Activated CD8-positive, alpha-beta memory T cell treated with anti-CD3 and anti-CD28 coated beads, Interleukin-2, amount 10 ng/mL, durations not matched to agents 7 days and 5 days (primary cell): Measurements from ENCODE around the gene OAT. TPM values are rescaled to one million over a fixed set of nuclear protein-coding genes. Genes with fewer than 3 reads are reported as not detected.

Source experiments
- ATAC-seq: fragments of 150-1000 bp; cut with Tn5 transposase; one replicate; pipeline ENCODE4 v1.10.0; 2021; ENCODE audit warnings: moderate library complexity
- CTCF ChIA-PET: fragments of 350-600 bp; sonication (Branson Sonifier 250); formaldehyde crosslinking; loops from one replicate; lab custom pipeline; 2021; ENCODE audit warnings: antibody characterized with exemption; lab: Charles Lee
- DNase-seq: peaks from one replicate; pipeline ENCODE4 v3.0.0-alpha.2; 2020
- H3K27ac Mint-ChIP-seq: one replicate; pipeline ENCODE4 v1.8.0; 2021; ENCODE audit warnings: mild to moderate bottlenecking, mixed read lengths
- H3K27me3 Mint-ChIP-seq: one replicate; pipeline ENCODE4 v1.8.0; 2021; ENCODE audit warnings: mixed read lengths
- H3K36me3 Mint-ChIP-seq: one replicate; pipeline ENCODE4 v1.8.0; 2021; ENCODE audit warnings: mild to moderate bottlenecking, mixed read lengths
- H3K4me1 Mint-ChIP-seq: one replicate; pipeline ENCODE4 v1.8.0; 2021; ENCODE audit warnings: mixed read lengths
- H3K4me3 Mint-ChIP-seq: one replicate; pipeline ENCODE4 v1.8.0; 2021; ENCODE audit warnings: mild to moderate bottlenecking, moderate library complexity, mixed read lengths
- H3K9me3 Mint-ChIP-seq: one replicate; pipeline ENCODE4 v1.8.0; 2022; ENCODE audit warnings: low read depth, mixed read lengths
- total RNA-seq, 2 experiments: library from RNA; stranded (reverse); gene quantifications; one replicate each; pipeline ENCODE4 v1.2.3, GENCODE V29; 2021

Gene OAT
- total RNA-seq, 2 experiments from 2014 or later = 18.7 to 32.3 TPM

DNA sequence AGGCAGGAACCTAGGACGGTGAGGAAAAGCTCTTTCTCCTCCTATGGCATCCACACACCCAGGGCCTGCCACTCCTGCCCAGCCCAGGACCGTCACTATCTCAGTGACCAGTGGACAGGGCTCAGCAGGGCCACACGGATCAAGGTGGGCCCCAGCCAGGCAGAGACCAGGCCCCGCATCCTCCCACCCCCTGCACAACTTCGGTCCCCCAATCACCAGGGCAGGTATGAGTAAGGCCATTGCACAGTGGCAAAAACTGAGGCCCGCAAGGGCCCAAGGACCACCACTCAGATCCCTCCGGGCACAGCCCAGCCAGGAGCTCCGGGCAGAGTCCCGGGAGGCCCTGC is 30.3 kb downstream of the OAT start:
- CTCF ChIA-PET = interaction anchor here (0.7 to 5.8 kb wide), 20 partner anchors 8 to 806 kb away, joined by 3 to 146 read pairs (median 5); no protein-coding TSS in a partner anchor
- peaks cover 2% of the 10 kb centered on the region for H3K9me3 Mint-ChIP-seq
- H3K36me3 Mint-ChIP-seq = no peaks in the 10 kb centered on the region
- H3K27ac Mint-ChIP-seq = no peak overlapping the region
- no peak for DNase-seq
- no peaks in the 10 kb centered on the region for H3K4me1 Mint-ChIP-seq
- H3K4me3 Mint-ChIP-seq = no peak overlapping the region
- peaks cover 2% of the 10 kb centered on the region for H3K27me3 Mint-ChIP-seq
- no peak for ATAC-seq

GRCh38 chr10:124387078-124387874 is 31.4 kb downstream of the OAT start:
- Mint-ChIP-seq H3K9me3 (no peaks in the 10 kb centered on the region), H3K27me3 (peaks cover 6% of the 10 kb centered on the region), H3K27ac (no peak overlapping the region), H3K4me3 (peak overlapping the region; percentile 10), H3K4me1 (no peaks in the 10 kb centered on the region), H3K36me3 (no peaks in the 10 kb centered on the region)
- DNase-seq (no peak), ATAC-seq (no peak)
- CTCF ChIA-PET = interaction anchor here (5.8 kb wide), 1 partner anchor 390 kb away, joined by 146 read pairs; no protein-coding TSS in a partner anchor

- DNase-seq (no peak), ATAC-seq (no peak)
- H3K27me3 Mint-ChIP-seq = peaks cover 10% of the 10 kb centered on the region
- no peak overlapping the region for H3K27ac Mint-ChIP-seq
- H3K9me3 Mint-ChIP-seq = no peaks in the 10 kb centered on the region
- CTCF ChIA-PET = interaction anchor here (5.8 kb wide), 1 partner anchor 389 kb away, joined by 146 read pairs; no protein-coding TSS in a partner anchor
- H3K4me1 Mint-ChIP-seq = no peaks in the 10 kb centered on the region
- no peaks in the 10 kb centered on the region for H3K36me3 Mint-ChIP-seq
- no peak overlapping the region for H3K4me3 Mint-ChIP-seq
Observed at GRCh38 chr10:124386186-124387077, 32.3 kb downstream of the OAT start.

DNA sequence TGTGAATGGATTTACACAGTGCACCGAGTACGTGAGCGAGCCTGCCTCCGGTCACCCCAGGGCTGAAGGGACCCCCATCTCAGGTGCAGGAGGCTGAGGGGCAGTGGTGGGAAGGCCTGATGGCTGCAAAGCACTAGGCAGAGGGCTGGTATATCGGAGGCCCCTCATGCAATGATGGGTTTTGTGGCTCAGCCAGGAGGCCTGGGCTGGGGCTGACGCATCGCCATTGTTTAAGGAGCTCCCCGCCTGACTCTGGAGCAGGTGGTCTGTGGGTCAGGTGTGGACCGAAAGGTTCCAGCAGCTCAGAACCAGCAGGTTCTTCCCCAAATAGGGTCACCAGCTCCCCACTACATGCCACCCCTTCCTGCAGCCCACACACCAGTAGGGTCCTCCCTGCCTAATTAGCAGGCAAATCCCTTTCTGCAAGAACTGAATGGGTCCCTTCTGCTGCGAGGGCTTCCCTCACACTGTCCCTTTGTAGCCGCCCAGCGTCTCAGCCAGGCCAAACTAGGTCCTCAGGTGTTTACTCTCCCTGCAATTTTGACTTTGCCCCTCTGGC is 33.0 kb downstream of the OAT start:
- ATAC-seq (no peak), DNase-seq (no peak)
- no peaks in the 10 kb centered on the region for H3K9me3 Mint-ChIP-seq
- H3K4me3 Mint-ChIP-seq = no peak overlapping the region
- CTCF ChIA-PET = no interaction called here
- H3K36me3 Mint-ChIP-seq = no peaks in the 10 kb centered on the region
- no peaks in the 10 kb centered on the region for H3K4me1 Mint-ChIP-seq
- no peak overlapping the region for H3K27ac Mint-ChIP-seq
- peaks cover 17% of the 10 kb centered on the region for H3K27me3 Mint-ChIP-seq

DNA sequence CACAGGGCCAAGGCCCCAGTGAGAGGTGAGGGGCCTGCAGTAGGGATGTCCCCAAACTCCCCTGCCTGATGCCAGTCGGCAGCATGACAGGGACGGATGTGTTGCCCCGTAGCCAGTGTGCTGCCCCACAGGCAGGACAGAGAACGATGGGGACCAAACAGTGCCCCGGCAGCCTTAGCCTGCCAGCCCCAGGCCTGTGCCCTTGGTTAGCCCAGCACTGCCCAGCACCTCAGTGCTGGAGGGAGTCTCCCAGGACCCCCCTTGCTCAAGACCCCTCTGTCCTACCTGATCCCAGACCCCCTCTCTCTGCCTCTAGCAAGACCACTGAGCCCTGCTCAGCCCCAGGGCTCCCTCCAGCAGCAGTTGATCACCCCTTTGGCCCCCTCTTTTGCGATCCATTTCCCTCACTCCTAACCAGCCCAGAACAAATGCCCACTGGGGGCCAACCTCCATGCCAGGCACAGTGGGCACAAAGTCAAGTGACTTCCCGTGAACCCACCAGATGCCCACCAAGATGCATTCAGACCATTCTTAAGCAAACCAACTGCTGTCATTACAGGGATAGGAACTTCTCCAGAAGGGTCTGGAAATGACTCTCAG is 34.0 kb downstream of the OAT start:
- Mint-ChIP-seq H3K36me3 (no peaks in the 10 kb centered on the region), H3K4me1 (no peaks in the 10 kb centered on the region), H3K27ac (no peak overlapping the region), H3K27me3 (peaks cover 26% of the 10 kb centered on the region), H3K4me3 (no peak overlapping the region), H3K9me3 (no peaks in the 10 kb centered on the region)
- DNase-seq (no peak), ATAC-seq (no peak)
- CTCF ChIA-PET = interaction anchor here (1.0 kb wide), 1 partner anchor 19 kb away, joined by 3 read pairs; no protein-coding TSS in a partner anchor

DNA sequence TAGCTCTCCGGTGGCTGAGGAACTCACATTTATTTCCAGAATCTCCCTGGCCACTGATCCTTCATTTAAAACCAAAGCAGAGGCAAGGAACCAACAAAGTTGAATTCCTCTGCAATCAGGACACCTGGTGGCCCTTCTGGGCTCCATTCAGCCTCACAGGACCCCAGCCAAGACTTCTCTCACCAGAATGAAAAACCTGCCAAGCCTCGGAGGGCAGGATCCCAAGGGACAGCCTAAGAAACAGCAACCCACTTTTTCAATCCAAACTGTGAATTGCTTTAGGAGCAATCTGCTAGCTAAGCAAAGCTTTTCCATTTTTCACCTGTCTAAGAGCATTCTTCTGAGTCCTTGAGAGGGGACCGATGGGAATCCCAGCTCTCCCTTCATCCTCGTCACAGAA is 34.6 kb downstream of the OAT start:
- no peak for ATAC-seq
- CTCF ChIA-PET = interaction anchor here (0.7 to 1.0 kb wide), 2 partner anchors 19 to 356 kb away, joined by 3 to 4 read pairs; no protein-coding TSS in a partner anchor
- Mint-ChIP-seq H3K4me1 (no peaks in the 10 kb centered on the region), H3K27me3 (peaks cover 26% of the 10 kb centered on the region), H3K36me3 (no peaks in the 10 kb centered on the region), H3K27ac (no peak overlapping the region), H3K9me3 (no peaks in the 10 kb centered on the region), H3K4me3 (no peak overlapping the region)
- DNase-seq = no peak

GRCh38 chr10:124383496-124383895 is 35.2 kb downstream of the OAT start:
- no peaks in the 10 kb centered on the region for H3K9me3 Mint-ChIP-seq
- H3K27ac Mint-ChIP-seq = no peak overlapping the region
- no peak for ATAC-seq
- H3K4me3 Mint-ChIP-seq = no peak overlapping the region
- no peaks in the 10 kb centered on the region for H3K4me1 Mint-ChIP-seq
- DNase-seq = no peak
- H3K27me3 Mint-ChIP-seq = peaks cover 26% of the 10 kb centered on the region
- H3K36me3 Mint-ChIP-seq = no peaks in the 10 kb centered on the region
- CTCF ChIA-PET = interaction anchor here (0.7 to 1.0 kb wide), 3 partner anchors 20 to 504 kb away, joined by 3 to 4 read pairs (median 4); no protein-coding TSS in a partner anchor

- Mint-ChIP-seq H3K9me3 (no peaks in the 10 kb centered on the region), H3K36me3 (no peaks in the 10 kb centered on the region), H3K4me3 (no peak overlapping the region), H3K27me3 (peaks cover 26% of the 10 kb centered on the region), H3K27ac (no peak overlapping the region), H3K4me1 (no peaks in the 10 kb centered on the region)
- DNase-seq (no peak), ATAC-seq (no peak)
- CTCF ChIA-PET = interaction anchor here (0.8 to 2.3 kb wide), 3 partner anchors 8 to 386 kb away, joined by 3 to 20 read pairs (median 3); no protein-coding TSS in a partner anchor
Observed at GRCh38 chr10:124381011-124381611, 37.6 kb downstream of the OAT start.

DNA sequence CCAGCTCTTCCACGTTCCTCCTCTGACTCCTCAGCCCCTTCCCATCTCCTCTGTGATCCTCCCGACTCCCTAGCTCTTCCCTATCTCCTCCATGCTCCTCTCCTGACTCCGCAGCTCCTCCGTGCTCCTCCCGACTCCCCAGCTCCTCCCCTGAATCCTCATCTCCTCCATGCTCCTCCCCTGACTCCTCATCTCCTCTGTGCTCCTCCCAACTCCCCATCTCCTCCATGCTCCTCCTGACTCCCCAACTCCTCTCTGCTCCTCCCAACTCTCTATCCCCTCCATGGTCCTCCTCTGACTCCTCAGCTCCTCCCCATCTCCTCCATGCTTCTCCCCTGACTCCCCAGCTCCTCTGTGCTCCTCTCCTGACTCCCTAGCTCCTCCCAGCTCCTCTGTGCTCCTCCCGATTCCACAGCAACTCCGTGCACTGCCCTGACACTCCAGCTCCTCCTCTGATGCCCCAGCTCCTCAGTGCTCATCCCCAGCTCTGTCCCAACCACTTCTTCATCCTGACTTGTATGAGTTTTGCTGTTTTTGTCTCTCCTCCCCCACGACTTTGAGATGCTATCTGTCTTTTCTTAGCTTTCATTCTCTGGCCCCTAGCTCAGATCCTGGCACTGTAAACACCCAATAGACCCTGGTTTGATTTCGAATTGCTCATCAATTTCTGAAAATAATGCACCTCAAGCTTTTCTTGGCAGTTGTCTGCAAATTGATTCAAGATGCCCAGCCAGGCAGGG is 38.3 kb downstream of the OAT start:
- Mint-ChIP-seq H3K27me3 (peaks cover 26% of the 10 kb centered on the region), H3K4me1 (no peaks in the 10 kb centered on the region), H3K36me3 (no peaks in the 10 kb centered on the region), H3K27ac (no peak overlapping the region), H3K4me3 (no peak overlapping the region), H3K9me3 (no peaks in the 10 kb centered on the region)
- CTCF ChIA-PET = interaction anchor here (1.5 to 2.3 kb wide), 2 partner anchors 9 to 386 kb away, joined by 3 to 20 read pairs; no protein-coding TSS in a partner anchor
- ATAC-seq (no peak), DNase-seq (no peak)

- DNase-seq (no peak), ATAC-seq (no peak)
- peaks cover 26% of the 10 kb centered on the region for H3K27me3 Mint-ChIP-seq
- H3K9me3 Mint-ChIP-seq = no peaks in the 10 kb centered on the region
- CTCF ChIA-PET = interaction anchor here (1.5 to 2.3 kb wide), 2 partner anchors 10 to 385 kb away, joined by 3 to 20 read pairs; no protein-coding TSS in a partner anchor
- H3K4me1 Mint-ChIP-seq = no peaks in the 10 kb centered on the region
- no peaks in the 10 kb centered on the region for H3K36me3 Mint-ChIP-seq
- H3K4me3 Mint-ChIP-seq = no peak overlapping the region
- no peak overlapping the region for H3K27ac Mint-ChIP-seq
Observed at GRCh38 chr10:124379609-124380193, 39.0 kb downstream of the OAT start.

DNA sequence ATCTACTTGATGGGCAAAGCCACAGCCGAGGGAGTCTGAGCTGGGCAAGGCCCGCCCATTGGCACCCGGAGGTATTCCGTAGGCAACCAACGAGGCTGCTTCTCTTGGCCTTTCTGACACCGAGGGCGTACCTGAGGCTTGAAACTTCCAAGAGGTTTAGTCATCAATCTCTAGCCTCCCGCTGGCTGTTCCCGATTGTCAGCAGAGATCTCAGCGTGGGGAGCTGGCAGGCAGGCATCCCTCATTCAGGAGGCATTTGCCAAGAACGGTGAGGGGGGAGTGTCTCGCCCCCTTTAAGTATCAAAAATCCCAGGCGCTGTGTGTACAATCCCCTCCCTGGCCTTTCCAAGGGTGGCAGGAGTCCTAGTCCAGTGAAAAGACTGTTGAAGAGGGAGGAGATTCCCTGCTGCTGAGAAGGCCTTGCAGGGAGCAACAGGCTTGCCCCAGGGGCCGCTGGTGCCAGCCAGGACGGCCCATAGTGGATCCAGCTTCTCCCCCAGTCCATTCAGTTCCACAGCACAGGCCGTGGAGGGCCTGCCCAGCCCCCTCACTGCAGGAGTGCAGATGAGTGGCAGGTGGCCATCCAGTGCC is 39.7 kb downstream of the OAT start:
- H3K36me3 Mint-ChIP-seq = no peaks in the 10 kb centered on the region
- CTCF ChIA-PET = no interaction called here
- DNase-seq = no peak
- H3K9me3 Mint-ChIP-seq = no peaks in the 10 kb centered on the region
- H3K4me1 Mint-ChIP-seq = no peaks in the 10 kb centered on the region
- ATAC-seq = no peak
- peaks cover 26% of the 10 kb centered on the region for H3K27me3 Mint-ChIP-seq
- no peak overlapping the region for H3K27ac Mint-ChIP-seq
- no peak overlapping the region for H3K4me3 Mint-ChIP-seq
